ENCODE results near the gene SLC35F6.
"Not testable (repeated sequence)": the region's sequence is repeated elsewhere in the genome, so short reads cannot be mapped to it uniquely, and the experiment has no call there.

Gene SLC35F6

DNA sequence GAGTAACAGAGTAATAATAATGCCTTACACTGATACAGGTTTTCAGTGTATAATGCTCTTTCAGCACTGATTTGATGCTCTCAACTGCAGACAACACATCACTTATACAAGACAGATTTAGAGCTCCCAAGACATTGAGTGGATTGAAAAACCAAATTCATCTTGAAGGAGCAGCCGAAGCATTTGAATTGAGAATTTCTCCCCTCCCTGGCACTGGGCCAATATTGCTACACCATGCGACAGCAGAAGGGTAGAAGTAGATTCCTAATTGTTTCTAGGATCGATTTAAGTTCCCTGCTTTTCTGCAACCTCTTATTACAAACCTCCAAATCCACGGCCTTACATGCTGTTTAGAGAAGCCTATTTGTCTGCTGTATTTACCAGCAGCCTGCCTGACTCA lies 37.2 kb downstream of the SLC35F6 start:
- intact Hi-C loops (cut with micrococcal nuclease), result no loop called here
- Mint-ChIP-seq H3K4me3 (no peak overlapping the region), H3K27me3 (peaks cover 3% of the 10 kb centered on the region), H3K27ac (no peak overlapping the region), H3K4me1 (ENCODE audit: low read depth) (no peaks in the 10 kb centered on the region), H3K9me3 (no peaks in the 10 kb centered on the region), H3K36me3 (ENCODE audit: low read depth) (no peaks in the 10 kb centered on the region)

GRCh38 chr2:26801796-26802195 lies 37.7 kb downstream of the SLC35F6 start:
- H3K27ac Mint-ChIP-seq, result no peak overlapping the region
- intact Hi-C loops (cut with micrococcal nuclease), result no loop called here
- H3K4me3 Mint-ChIP-seq, result no peak overlapping the region
- H3K4me1 Mint-ChIP-seq (ENCODE audit: low read depth), result no peaks in the 10 kb centered on the region
- peaks cover 6% of the 10 kb centered on the region for H3K27me3 Mint-ChIP-seq
- no peaks in the 10 kb centered on the region for H3K9me3 Mint-ChIP-seq
- H3K36me3 Mint-ChIP-seq (ENCODE audit: low read depth), result no peaks in the 10 kb centered on the region

GRCh38 chr2:26805241-26805676 lies 41.2 kb downstream of the SLC35F6 start:
- Mint-ChIP-seq H3K36me3 (ENCODE audit: low read depth) (no peaks in the 10 kb centered on the region), H3K9me3 (no peaks in the 10 kb centered on the region), H3K27ac (no peak overlapping the region), H3K4me1 (ENCODE audit: low read depth) (peaks cover 11% of the 10 kb centered on the region), H3K4me3 (no peak overlapping the region), H3K27me3 (peaks cover 8% of the 10 kb centered on the region)
- intact Hi-C loops (cut with micrococcal nuclease), result no loop called here

- Mint-ChIP-seq H3K27me3 (peaks cover 24% of the 10 kb centered on the region), H3K4me1 (ENCODE audit: low read depth) (peaks cover 23% of the 10 kb centered on the region), H3K36me3 (ENCODE audit: low read depth) (no peaks in the 10 kb centered on the region), H3K27ac (no peak overlapping the region), H3K9me3 (no peaks in the 10 kb centered on the region), H3K4me3 (no peak overlapping the region)
- intact Hi-C loops (cut with micrococcal nuclease), result no loop called here
Observed at GRCh38 chr2:26807788-26808460, 43.8 kb downstream of the SLC35F6 start.

DNA sequence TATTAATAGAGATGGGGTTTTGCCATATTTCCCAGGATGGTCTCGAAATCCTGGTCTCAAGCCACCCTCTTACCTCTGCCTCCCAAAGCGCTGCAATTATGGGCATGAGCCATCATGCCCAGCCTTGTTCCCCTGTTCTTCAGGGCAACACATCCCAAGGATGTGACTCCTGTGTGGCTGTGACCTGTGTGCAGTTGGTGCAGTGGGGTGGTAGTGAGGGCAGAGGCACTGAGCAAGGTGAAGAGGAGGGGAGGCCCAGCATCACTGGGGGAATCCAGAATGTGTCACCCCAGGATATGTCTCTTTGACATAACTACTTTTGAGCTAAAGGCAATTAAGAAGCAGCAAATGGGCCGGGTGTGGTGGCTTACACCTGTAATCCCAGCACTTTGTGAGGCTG lies 45.1 kb downstream of the SLC35F6 start:
- no peaks in the 10 kb centered on the region for H3K36me3 Mint-ChIP-seq (ENCODE audit: low read depth)
- H3K4me3 Mint-ChIP-seq, result no peak overlapping the region
- no peaks in the 10 kb centered on the region for H3K9me3 Mint-ChIP-seq
- H3K27me3 Mint-ChIP-seq, result peaks cover 29% of the 10 kb centered on the region
- intact Hi-C loops (cut with micrococcal nuclease), result no loop called here
- H3K4me1 Mint-ChIP-seq (ENCODE audit: low read depth), result peaks cover 23% of the 10 kb centered on the region
- H3K27ac Mint-ChIP-seq, result peak overlapping the region; percentile 50

GRCh38 chr2:26809876-26810577 lies 45.9 kb downstream of the SLC35F6 start:
- intact Hi-C loops (cut with micrococcal nuclease), result no loop called here
- H3K9me3 Mint-ChIP-seq, result no peaks in the 10 kb centered on the region
- no peaks in the 10 kb centered on the region for H3K36me3 Mint-ChIP-seq (ENCODE audit: low read depth)
- H3K27ac Mint-ChIP-seq, result peak overlapping the region; percentile 20
- peaks cover 23% of the 10 kb centered on the region for H3K4me1 Mint-ChIP-seq (ENCODE audit: low read depth)
- peak overlapping the region; percentile 1 for H3K4me3 Mint-ChIP-seq
- peaks cover 31% of the 10 kb centered on the region for H3K27me3 Mint-ChIP-seq

DNA sequence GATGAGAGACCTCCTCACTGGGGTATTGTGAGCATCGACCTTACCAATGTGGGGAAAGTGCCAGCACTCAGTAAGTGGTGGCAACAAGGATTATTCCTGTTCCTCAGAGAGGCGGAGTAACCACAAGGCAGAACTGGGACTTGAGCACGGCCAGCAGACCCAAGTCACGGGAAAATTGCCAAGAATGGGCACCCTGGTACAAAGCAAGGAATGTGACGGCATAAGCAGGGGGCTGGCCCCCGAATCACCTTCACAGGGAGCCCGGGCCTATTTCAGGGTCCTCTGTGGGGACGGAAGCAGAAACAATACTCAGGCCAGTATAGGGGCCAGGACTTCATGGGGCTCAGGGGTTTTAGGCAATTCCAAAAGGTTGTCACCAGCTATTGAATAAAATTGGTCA lies 47.2 kb downstream of the SLC35F6 start:
- Mint-ChIP-seq H3K36me3 (ENCODE audit: low read depth) (no peaks in the 10 kb centered on the region), H3K4me1 (ENCODE audit: low read depth) (peaks cover 23% of the 10 kb centered on the region)

DNA sequence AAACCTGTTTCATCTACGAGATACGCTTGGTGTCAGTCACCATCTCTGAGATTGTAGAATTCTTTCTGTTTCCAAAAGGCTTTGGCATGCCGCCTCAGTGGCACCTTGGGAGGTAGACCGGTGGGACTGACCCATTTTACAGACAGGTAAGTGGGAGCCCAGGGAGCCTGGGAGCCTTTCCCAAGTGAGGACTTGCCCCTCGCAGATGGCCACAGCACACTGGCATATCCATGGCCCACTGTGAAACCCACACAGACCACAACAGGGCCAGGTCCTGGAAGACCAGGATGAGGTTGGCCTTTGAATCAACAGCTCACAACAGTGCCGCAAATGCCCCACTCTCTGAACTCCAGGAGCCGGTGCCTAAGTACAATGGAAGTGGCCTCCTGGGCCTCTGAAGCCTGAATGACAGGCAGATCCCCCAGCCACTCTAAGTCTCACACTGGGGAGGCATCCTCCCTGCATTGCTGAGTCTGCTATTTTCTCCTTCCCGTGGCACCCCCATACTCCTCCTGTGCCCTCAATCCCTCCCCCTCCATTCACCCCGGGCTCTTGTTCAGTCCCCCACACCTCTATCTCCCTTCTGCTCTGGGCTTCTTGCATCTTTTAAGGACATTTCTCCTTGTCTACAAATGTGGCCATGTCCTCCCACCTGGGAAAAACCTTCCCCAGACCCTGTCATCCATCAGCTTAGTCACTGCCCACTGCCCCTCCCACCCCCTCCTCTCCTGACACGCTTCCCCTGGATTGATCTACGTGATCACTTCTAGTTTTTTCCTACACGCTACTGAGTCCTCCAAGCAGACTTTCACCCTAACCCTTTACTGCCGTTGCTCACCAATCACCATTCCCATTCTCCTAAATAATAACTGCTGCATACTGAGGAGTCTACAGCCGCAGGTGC lies 48.0 kb downstream of the SLC35F6 start:
- intact Hi-C loops (cut with micrococcal nuclease), result no loop called here
- no peaks in the 10 kb centered on the region for H3K36me3 Mint-ChIP-seq (ENCODE audit: low read depth)
- no peak overlapping the region for H3K27ac Mint-ChIP-seq
- H3K27me3 Mint-ChIP-seq, result peaks cover 42% of the 10 kb centered on the region
- H3K4me1 Mint-ChIP-seq (ENCODE audit: low read depth), result peaks cover 26% of the 10 kb centered on the region
- no peaks in the 10 kb centered on the region for H3K9me3 Mint-ChIP-seq
- no peak overlapping the region for H3K4me3 Mint-ChIP-seq

More for the DNA sequence above, 47.2 kb downstream of the SLC35F6 start:
- H3K27ac Mint-ChIP-seq, result no peak overlapping the region
- intact Hi-C loops (cut with micrococcal nuclease), result no loop called here
- no peak overlapping the region for H3K4me3 Mint-ChIP-seq
- H3K27me3 Mint-ChIP-seq, result peaks cover 39% of the 10 kb centered on the region
- H3K9me3 Mint-ChIP-seq, result no peaks in the 10 kb centered on the region

DNA sequence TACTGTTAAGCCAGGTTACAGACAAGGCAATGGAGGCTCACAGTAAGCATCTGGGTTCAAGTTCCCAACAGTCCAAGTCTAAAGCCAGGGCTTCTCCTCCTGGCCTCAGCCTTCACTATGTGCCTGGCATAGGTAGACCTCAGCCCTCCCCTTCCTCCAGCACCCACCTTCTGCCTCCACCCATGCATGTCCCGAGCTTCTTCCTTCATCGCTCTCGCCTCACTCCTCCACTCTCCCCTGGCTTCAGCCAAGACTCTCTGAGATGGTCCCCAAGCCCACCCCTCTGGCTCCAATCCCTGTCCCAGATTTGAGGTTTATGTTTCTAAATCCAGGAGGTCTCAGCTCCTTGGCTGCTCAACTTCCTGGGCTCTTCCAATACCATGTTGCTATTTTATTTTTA lies 48.6 kb downstream of the SLC35F6 start:
- intact Hi-C loops (cut with micrococcal nuclease), result no loop called here
- Mint-ChIP-seq H3K4me3 (no peak overlapping the region), H3K4me1 (ENCODE audit: low read depth) (peaks cover 28% of the 10 kb centered on the region), H3K27ac (no peak overlapping the region), H3K27me3 (peaks cover 43% of the 10 kb centered on the region), H3K36me3 (ENCODE audit: low read depth) (no peaks in the 10 kb centered on the region), H3K9me3 (no peaks in the 10 kb centered on the region)

DNA sequence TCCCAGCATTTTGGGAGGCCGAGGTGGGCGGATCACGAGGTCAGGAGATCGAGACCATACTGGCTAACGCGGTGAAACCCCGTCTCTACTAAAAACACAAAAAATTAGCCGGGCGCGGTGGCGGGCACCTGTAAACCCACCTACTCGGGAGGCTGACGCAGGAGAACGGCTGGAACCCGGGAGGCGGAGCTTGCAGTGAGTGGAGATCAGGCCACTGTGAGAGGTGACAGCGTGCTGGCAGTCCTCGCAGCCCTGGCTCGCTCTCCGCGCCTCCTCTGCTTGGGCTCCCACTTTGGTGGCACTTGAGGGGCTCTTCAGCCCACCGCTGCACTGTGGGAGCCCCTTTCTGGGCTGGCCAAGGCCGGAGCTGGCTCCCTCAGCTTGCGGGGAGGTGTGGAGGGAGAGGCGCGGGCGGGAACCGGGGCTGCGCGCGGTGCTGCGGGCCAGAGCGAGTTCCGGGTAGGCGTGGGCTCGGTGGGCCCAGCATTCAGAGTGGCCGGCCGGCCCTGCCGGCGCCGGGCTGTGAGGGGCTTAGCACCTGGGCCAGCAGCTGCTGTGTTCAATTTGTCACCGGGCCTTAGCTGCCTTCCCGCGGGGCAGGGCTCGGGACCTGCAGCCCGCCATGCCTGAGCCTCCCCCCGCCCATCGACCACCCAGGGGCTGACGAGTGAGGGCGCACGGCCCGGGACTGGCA lies 50.1 kb downstream of the SLC35F6 start:
- H3K9me3 Mint-ChIP-seq; H3K4me3 Mint-ChIP-seq; H3K27ac Mint-ChIP-seq; H3K36me3 Mint-ChIP-seq (ENCODE audit: low read depth); intact Hi-C loops (cut with micrococcal nuclease): not testable (repeated sequence)
- peaks cover 46% of the 10 kb centered on the region for H3K27me3 Mint-ChIP-seq
- peaks cover 26% of the 10 kb centered on the region for H3K4me1 Mint-ChIP-seq (ENCODE audit: low read depth)

DNA sequence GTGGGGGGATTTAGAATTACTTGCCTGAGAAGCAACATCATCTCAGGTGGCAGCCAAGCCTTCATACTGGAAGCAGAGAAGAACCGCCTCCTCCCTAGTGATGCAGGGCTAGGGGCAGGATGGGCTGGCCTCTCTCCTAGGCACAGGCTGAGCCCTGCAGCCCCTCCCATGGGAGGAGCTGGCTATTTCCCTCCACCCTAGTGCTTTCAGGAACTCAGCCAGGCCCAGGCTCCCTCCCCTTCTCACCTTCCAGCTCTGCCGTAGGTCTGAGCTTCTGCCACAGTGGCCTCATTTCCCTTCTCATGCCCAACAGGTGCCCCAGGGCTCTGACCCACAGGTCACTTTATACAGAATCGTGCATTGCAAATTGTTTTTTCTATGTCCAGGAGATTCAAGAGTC lies 52.8 kb downstream of the SLC35F6 start:
- peaks cover 6% of the 10 kb centered on the region for H3K4me1 Mint-ChIP-seq (ENCODE audit: low read depth)
- intact Hi-C loops (cut with micrococcal nuclease), result no loop called here

DNA sequence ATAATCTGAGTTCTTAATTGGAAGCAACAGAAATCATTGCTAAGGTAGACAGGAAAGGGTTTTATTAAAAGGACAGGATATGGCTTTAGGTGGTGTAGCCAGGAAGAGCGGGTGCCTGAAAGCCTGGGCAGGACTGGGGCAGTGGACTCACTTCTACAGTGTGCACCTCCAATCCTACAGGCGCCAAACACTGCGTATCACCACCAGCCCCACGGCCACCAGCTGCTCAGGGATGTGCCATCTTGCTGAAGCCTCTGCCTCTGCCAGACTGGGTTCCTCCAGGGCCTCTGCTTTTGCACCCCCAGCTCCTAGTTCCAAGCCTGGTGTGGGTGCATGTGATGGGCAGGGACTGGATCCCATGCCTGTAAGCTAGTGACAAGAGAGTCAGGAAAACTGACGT lies 54.2 kb downstream of the SLC35F6 start:
- Mint-ChIP-seq H3K4me3 (no peak overlapping the region), H3K9me3 (no peaks in the 10 kb centered on the region), H3K27ac (no peak overlapping the region), H3K27me3 (peaks cover 31% of the 10 kb centered on the region), H3K4me1 (ENCODE audit: low read depth) (peaks cover 6% of the 10 kb centered on the region), H3K36me3 (ENCODE audit: low read depth) (no peaks in the 10 kb centered on the region)
- intact Hi-C loops (cut with micrococcal nuclease), result no loop called here

More for the DNA sequence above, 52.8 kb downstream of the SLC35F6 start:
- H3K27me3 Mint-ChIP-seq, result peaks cover 41% of the 10 kb centered on the region
- H3K27ac Mint-ChIP-seq, result no peak overlapping the region
- no peak overlapping the region for H3K4me3 Mint-ChIP-seq
- no peaks in the 10 kb centered on the region for H3K9me3 Mint-ChIP-seq
- no peaks in the 10 kb centered on the region for H3K36me3 Mint-ChIP-seq (ENCODE audit: low read depth)

GRCh38 chr2:26818972-26819371 lies 54.9 kb downstream of the SLC35F6 start:
- H3K36me3 Mint-ChIP-seq (ENCODE audit: low read depth), result no peaks in the 10 kb centered on the region
- H3K4me3 Mint-ChIP-seq, result no peak overlapping the region
- H3K27me3 Mint-ChIP-seq, result peaks cover 26% of the 10 kb centered on the region
- H3K4me1 Mint-ChIP-seq (ENCODE audit: low read depth), result peaks cover 6% of the 10 kb centered on the region
- H3K27ac Mint-ChIP-seq, result no peak overlapping the region
- intact Hi-C loops (cut with micrococcal nuclease), result no loop called here
- no peaks in the 10 kb centered on the region for H3K9me3 Mint-ChIP-seq

All from dendritic cell treated with granulocyte-macrophage colony-stimulating factor and Interleukin-4, amounts not matched to agents 40 ng/mL and 50 ng/mL, for 4 days (primary cell).